Caki2 (cell line): ENCODE data around the gene OPN5. TPM values are rescaled to one million over a fixed set of nuclear protein-coding genes. Genes with fewer than 3 reads are reported as not detected.

Source experiments
- DNase-seq: peaks from one replicate; pipeline ENCODE4 v3.0.0-alpha.2; 2015; ENCODE audit warnings: low read depth
- in situ Hi-C: cut with HindIII; loops from 2 replicates; pipeline ENCODE4 v1.10.0; 2016; ENCODE audit warnings: low sequenced_read_pairs, low pct_unique_long_range_greater_than_20kb, mixed read lengths
- total RNA-seq: library from RNA; depleted of rRNA; stranded (reverse); fragments of >200 nt; shearing (Covaris generic); gene quantifications from 2 replicates; pipeline ENCODE4 v1.2.3, GENCODE V29; 2014; ENCODE audit warnings: low replicate concordance

OPN5 gene
- total RNA-seq, 1 experiment from 2014 or later, result not detected

GRCh38 chr6:47785182-47785581 is 3.4 kb downstream of the OPN5 start:
- in situ Hi-C loops, result no loop called here

GRCh38 chr6:47787620-47788497 is 6.0 kb downstream of the OPN5 start:
- in situ Hi-C loops, result no loop called here
- peak; percentile 52 for DNase-seq

More at GRCh38 chr6:47785182-47785581, 3.4 kb downstream of the OPN5 start:
- no peak for DNase-seq

GRCh38 chr6:47788498-47788884 is 6.7 kb downstream of the OPN5 start:
- in situ Hi-C loops, result no loop called here
- DNase-seq, result no peak

GRCh38 chr6:47789553-47789952 is 7.7 kb downstream of the OPN5 start:
- no peak for DNase-seq
- in situ Hi-C loops, result no loop called here

- in situ Hi-C loops, result no loop called here
- no peak for DNase-seq
These were observed 10.4 kb downstream of the OPN5 start for GRCh38 chr6:47792216-47792733.

- in situ Hi-C loops, result no loop called here
- no peak for DNase-seq
These were observed 12.8 kb downstream of the OPN5 start for GRCh38 chr6:47794577-47795135.

- in situ Hi-C loops, result no loop called here
- DNase-seq, result no peak
These were observed 20.2 kb downstream of the OPN5 start for GRCh38 chr6:47801984-47802383.

- DNase-seq, result no peak
- in situ Hi-C loops, result no loop called here
These were observed 23.0 kb downstream of the OPN5 start for GRCh38 chr6:47804821-47805220.

GRCh38 chr6:47809873-47810272 is 28.0 kb downstream of the OPN5 start:
- no peak for DNase-seq
- in situ Hi-C loops, result no loop called here

- DNase-seq, result no peak
- in situ Hi-C loops, result no loop called here
These were observed 29.1 kb downstream of the OPN5 start for GRCh38 chr6:47810885-47811284.

GRCh38 chr6:47811443-47811842 is 29.6 kb downstream of the OPN5 start:
- in situ Hi-C loops, result no loop called here
- DNase-seq, result no peak

GRCh38 chr6:47817749-47818148 is 35.9 kb downstream of the OPN5 start:
- in situ Hi-C loops, result no loop called here
- DNase-seq, result no peak

- in situ Hi-C loops, result no loop called here
These were observed 37.6 kb downstream of the OPN5 start for GRCh38 chr6:47819461-47819860.

GRCh38 chr6:47822856-47823554 is 41.2 kb downstream of the OPN5 start:
- in situ Hi-C loops, result no loop called here
- no peak for DNase-seq

More at GRCh38 chr6:47819461-47819860, 37.6 kb downstream of the OPN5 start:
- no peak for DNase-seq

- in situ Hi-C loops, result no loop called here
- no peak for DNase-seq
These were observed 50.7 kb downstream of the OPN5 start for GRCh38 chr6:47832386-47833100.

- DNase-seq, result no peak
- in situ Hi-C loops, result no loop called here
These were observed 52.4 kb downstream of the OPN5 start for GRCh38 chr6:47834196-47834595.

- no peak for DNase-seq
- in situ Hi-C loops, result no loop called here
These were observed 54.2 kb downstream of the OPN5 start for GRCh38 chr6:47836046-47836445.

GRCh38 chr6:47836639-47837038 is 54.8 kb downstream of the OPN5 start:
- no peak for DNase-seq
- in situ Hi-C loops, result no loop called here
